Stimulated activated CD4-positive, alpha-beta T cell treated with anti-CD3 and anti-CD28 coated beads, Interleukin-1b, Interleukin-23, amount 100 ng/mL, for 1 hour (primary cell): ENCODE results near the gene SH3BGRL2.
"Not testable (repeated sequence)": the region's sequence is repeated elsewhere in the genome, so short reads cannot be mapped to it uniquely, and the experiment has no call there.

ENCODE experiments used
- DNase-seq, 2 donors: peaks; one replicate each; pipeline ENCODE4 v3.0.0-alpha.2; 2020; ENCODE audit warnings: low read depth in 2 of 2

SH3BGRL2 gene

GRCh38 chr6:79614326-79615305 lies 16.5 kb upstream of the SH3BGRL2 start:
- DNase-seq: no peak

DNA sequence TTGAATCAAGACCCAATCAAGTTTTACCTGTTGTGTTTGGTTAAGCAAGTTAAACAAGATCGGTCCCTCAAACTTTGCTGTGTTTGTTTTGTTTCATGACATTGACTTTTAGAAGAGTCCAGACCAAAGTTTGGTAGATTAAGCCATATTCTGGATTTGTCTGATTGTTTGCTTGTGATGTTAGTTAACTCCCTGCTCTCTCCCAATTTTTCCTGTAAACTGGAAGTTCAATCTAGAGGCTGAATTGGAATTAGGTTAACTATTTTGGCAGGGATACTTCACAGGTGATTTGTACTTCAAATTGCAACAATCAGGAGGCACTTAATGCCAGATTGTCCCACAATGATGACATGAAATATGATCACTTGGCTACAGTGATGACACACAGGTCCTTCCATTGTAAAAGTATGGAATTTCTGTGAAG lies 13.6 kb upstream of the SH3BGRL2 start:
- DNase-seq: no peak

DNA sequence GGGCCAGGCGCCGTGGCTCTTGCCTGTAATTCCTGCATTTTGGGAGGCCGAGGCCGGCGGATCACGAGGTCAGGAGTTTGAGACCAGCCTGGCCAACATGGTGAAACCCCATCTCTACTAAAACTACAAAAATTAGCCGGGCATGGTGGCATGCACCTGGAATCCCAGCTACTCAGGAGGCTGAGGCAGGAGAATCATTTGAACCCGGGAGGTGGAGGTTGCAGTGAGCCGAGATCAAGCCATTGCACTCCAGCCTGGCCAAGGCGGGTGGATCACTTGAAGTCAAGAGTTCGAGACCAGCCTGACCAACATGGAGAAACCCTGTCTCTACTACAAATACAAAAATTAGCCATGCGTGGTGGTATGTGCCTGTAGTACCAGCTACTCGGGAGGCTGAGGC lies 12.7 kb upstream of the SH3BGRL2 start:
- DNase-seq: not testable (repeated sequence)

GRCh38 chr6:79621579-79621978 lies 9.6 kb upstream of the SH3BGRL2 start:
- no peak for DNase-seq

DNA sequence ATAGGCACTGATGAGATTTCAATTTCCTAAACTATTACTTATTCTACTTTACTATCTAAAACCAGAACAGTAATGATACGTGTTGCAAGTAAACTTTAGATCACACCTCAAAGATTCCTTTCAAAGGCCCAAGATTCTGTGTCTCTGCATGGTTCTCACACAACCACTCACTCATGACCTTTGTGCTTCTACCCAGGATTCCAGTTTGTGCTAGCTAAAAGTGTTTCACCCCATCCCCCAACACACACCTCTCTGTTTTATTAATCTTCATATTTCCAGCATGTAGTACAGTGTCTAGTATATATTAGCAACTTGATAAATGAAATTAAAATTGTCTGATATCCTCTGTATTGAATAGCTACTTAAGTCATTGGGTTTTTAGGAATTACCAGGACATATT lies 8.8 kb upstream of the SH3BGRL2 start:
- no peak for DNase-seq

GRCh38 chr6:79623106-79623505 lies 8.0 kb upstream of the SH3BGRL2 start:
- DNase-seq: no peak

DNA sequence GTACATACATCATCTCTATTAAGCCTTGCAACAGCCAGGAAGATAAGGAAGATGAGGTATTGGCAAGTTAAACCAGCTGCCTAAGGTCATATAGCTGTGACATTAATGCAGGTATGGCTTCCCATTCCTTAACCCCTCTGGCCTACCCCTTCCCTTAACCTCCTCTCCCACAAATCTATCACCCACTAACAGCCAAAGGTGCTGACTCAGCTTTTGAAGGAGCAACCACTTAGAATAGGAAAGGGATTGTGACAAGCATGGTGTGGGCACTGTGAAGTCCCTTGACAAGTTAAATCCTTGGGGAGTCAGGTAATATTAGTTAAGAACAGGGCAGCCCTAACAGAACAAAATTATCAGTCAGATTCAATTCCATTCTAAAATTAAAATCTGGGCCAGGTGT lies 5.4 kb upstream of the SH3BGRL2 start:
- DNase-seq: no peak

- no peak for DNase-seq
These were observed 4.3 kb upstream of the SH3BGRL2 start for GRCh38 chr6:79626811-79627210.

DNA sequence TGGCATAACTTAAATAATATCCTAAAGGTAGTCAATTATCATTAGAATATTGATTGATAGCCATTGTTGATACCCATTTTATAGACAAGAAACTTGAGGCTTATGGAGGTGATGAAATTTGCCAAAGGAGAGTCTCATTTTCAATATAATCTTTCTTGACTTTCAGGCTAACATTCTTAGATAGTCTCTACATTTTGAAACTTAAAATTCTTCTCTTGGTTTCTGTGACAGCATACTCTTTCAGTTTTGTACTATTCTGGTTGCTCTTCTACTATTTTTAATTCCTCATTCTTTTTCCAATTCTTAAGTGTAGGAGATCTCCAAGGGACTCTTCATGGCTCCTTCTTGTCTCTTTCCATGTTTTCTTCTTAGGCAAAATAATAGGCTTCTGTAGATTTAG lies 3.7 kb upstream of the SH3BGRL2 start:
- no peak for DNase-seq

DNA sequence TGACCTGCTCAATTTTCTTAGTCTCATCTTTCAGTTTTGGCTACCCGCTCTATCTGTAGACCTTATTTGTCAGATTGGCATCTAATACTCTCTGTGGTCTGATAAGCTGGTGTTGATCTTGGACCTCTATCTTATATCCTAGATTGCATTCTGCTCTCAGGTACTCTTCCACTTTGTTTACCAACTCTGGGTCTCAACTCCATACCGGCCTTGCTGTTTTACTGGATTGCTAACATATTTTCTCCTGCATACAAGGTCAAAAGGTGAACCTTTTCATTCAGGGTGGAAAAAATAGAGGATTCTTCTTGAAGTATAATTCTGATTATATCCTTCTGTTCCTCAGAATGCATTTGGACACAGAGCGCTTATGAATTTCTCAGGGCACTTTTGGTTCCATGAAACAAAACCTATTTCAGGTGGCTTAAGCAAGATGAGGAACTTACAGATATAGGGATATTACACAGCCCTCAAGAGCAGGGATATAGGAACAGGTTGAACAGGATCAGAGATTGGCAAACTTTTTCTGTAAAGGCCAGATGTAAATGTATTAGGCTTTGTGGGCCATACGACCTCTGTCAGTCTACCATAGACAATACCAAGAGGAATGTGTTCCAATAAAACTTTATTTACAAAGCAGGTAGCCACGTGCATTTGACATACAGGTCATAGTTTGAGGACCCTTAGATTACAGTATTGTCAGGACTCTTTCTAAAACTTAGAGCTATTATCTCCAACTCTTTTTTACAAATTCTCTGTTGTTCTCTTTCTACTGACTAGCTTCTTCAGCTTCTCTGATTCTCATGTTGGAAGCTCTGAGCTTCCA lies 2.5 kb upstream of the SH3BGRL2 start:
- no peak for DNase-seq

GRCh38 chr6:79630380-79630882 lies 698 bp upstream of the SH3BGRL2 start:
- DNase-seq: no peak

DNA sequence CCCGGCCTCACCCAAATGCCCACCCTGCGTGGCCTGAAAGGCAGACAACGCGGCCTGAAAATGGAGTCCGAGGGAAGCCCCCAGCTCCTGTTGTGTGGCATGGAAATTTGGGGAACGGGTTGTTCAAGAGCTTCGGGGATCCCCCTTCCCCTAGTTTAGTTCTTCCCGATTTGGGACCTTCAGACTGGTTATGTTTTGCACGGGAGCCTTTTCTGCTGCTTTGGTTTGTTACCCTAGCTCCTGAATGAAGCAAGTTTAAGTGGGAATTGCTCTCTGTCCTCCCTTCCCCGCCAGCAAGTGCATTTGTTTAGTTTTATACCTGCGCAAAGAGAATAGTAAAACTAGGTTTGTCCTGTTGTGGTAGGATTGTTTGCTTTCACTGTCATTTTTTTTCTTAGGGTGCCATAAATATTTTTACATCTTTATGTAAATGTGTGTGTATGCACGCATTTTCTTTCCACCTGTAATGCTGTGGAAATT lies 604 bp downstream of the SH3BGRL2 start:
- no peak for DNase-seq

DNA sequence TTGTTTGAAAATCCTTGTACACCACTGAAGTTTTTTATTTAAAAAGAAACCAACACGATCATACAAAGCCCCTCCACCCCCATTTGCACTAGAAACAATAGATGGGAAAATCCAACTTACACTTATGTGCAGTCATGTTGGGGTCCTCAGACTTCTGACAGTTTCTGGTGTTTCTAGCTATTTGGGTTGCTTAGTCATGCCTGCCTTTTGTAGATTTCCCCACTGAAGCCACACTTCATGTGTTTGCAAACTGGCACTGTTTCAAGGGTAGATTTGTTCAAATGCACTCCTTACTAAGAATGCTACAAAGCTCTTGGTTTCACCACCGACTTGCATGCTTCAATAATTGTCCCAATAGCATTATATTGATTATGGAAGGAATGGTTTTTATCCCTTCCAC lies 1.5 kb downstream of the SH3BGRL2 start:
- no peak for DNase-seq

DNA sequence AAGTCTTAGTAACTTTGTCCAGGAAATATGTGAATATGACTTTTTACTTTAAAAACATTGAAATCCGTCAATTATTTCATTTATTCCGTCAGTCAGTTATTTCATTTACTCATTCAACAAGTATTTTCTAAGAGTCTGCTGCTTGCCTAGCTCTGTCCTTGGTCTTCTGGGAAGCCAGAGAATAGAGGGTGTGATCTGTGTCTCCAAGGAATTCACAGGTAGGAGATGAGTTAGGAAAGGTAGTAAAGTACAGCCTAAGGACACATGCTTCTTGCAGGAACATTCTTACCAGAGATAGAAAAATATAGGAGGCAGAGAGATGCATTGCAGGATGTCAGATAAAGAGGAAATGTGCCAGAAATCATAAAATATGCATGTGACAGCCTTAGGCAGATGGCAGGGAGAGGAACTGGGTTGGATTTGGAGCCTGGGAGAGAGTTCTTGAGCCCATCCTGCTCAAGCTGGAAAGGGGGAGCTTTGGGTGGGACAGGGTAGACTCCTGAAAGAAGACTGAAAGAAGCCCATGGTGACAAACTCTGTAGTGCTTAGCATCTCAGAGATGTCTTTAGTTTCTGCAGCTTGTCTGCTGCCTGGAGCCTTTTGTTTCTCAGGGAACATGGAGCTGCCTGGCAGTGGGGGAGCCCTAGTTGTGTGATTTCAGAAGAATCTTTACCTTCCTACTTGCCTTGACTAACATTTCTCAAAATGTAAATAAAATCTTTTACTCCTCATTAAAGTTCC lies 3.5 kb downstream of the SH3BGRL2 start:
- DNase-seq: no peak

DNA sequence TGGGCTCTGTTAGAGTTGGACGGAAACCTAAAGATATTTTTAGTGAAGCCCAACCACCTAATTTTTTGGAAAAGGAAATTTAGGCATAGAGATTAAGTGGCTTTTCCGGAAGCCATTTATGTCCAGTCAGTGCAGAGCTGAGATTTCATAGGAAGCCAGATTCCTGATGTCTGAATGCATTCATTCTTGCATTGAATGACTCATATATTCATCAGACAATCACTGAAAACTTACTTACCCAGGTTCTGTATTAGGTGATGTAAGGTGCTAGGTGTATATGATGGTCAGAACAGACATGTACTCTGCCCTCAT lies 4.1 kb downstream of the SH3BGRL2 start:
- DNase-seq: no peak

- no peak for DNase-seq
These were observed 5.5 kb downstream of the SH3BGRL2 start for GRCh38 chr6:79636673-79637072.

DNA sequence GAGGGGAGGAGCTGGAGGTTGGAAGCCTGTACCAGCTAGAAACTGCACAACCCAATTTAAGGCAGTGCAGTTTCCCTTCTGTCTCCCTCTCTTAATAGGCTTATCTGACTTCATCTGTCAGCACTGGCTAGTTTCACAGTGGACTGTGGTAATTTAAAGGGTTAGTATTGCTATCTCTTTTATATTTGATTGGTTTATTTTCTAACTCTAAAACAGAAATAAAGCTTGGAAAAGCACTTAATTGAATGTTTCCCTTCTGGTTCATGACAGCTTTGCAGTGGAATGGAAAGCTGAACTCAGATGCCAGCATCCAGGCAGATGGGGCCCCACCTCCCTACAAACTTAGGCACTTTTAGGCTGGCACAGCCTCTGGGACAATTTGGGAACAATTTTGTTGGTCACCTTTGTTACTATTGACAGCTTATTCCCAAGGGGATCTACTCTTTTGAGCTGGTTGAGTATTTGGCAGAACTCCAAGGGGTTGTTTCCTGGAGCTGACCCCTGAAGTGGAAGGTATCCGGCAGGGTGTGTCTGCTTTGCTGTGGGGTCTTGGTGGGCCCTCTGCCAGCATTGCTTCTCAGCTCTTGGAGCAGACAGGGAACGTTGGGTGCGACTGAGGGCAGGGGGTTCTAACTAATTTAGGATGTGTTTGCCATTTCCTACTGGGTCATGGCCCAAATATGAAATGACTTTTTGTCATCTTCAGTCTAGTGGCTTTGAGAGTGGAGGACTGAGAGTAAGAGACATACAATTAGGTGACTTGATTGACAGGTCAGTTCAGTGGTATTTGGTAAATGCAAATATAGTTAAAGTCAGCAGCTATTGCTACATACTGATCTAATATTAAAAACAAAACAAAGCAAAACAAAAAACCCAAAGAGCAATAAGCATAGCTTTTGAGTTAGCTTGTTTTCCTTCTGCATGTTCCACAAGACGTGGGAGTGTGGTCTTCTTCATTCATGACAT lies 9.3 kb downstream of the SH3BGRL2 start:
- DNase-seq: no peak

- no peak for DNase-seq
These were observed 14.9 kb downstream of the SH3BGRL2 start for GRCh38 chr6:79646006-79646405.

DNA sequence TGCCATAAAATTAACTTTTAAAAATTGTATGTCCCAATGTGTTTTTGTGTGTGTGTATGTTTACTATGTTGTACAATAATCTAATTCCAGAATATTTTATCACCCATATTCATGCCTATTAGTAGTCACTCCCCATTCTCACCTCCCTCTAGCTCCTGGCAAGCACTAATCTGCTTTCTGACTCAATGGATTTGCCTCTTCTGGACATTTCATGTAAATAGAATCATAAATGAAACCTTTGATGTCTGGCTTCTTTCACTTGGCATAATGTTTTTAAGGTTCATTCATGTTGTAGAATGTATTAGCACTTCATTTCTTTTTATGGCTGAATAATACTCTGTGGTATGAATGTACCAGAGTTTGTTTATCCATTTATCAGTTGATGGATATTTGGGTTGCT lies 15.4 kb downstream of the SH3BGRL2 start:
- DNase-seq: no peak

DNA sequence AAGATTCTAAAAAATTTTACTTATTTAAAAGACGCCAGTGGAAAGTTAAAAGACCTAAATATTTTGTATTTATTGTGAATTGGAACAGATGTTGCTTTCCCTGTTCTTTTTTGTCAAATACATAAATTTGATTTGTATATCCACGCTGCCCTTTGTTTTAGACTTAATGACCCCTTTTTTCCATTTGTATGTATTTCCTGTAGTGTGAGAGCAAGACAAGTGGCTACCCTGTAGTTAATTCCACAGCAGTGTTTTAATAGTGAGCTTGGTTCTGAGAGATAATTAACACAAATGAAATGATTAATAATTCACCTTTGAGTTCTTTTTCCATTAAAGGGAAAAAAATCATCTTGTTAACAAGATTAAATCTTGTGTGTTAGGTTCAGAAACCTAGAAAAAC lies 16.6 kb downstream of the SH3BGRL2 start:
- DNase-seq: no peak

GRCh38 chr6:79648328-79648727 lies 17.2 kb downstream of the SH3BGRL2 start:
- no peak for DNase-seq
